Epithelial cell of proximal tubule (primary cell): ENCODE measurements around the gene TMPRSS11D. TPM values are rescaled to one million over a fixed set of nuclear protein-coding genes. Genes with fewer than 3 reads are reported as not detected.

Experiments used
- DNase-seq: peaks from one replicate; pipeline ENCODE4 v3.0.0-alpha.2; 2011; ENCODE audit warnings: low read depth
- H3K4me3 ChIP-seq: 2 replicates; pipeline ENCODE4 v1.5.1; 2011; ENCODE audit warnings: low read depth, mild to moderate bottlenecking, low read length
- CTCF ChIP-seq: conservative IDR thresholded peaks from 2 replicates; pipeline ENCODE4 v1.5.1; 2012; ENCODE audit warnings: low read depth, mild to moderate bottlenecking, low read length
- total RNA-seq: library from RNA; depleted of rRNA; stranded (reverse); fragments of >200 nt; gene quantifications from 2 replicates; pipeline ENCODE4 v1.2.3, GENCODE V29; 2015

Gene TMPRSS11D
- total RNA-seq, 1 donor from 2014 or later, result not detected

- TF ChIP-seq CTCF, result no peak
- no peak overlapping the region for H3K4me3 ChIP-seq
- no peak for DNase-seq
Observed at GRCh38 chr4:67879486-67879885, 4.3 kb downstream of the TMPRSS11D start.

GRCh38 chr4:67877086-67877485 is 6.7 kb downstream of the TMPRSS11D start:
- no peak overlapping the region for H3K4me3 ChIP-seq
- no peak for TF ChIP-seq CTCF
- no peak for DNase-seq

GRCh38 chr4:67874986-67875385 is 8.8 kb downstream of the TMPRSS11D start:
- H3K4me3 ChIP-seq, result no peak overlapping the region
- no peak for TF ChIP-seq CTCF
- DNase-seq, result no peak

DNA sequence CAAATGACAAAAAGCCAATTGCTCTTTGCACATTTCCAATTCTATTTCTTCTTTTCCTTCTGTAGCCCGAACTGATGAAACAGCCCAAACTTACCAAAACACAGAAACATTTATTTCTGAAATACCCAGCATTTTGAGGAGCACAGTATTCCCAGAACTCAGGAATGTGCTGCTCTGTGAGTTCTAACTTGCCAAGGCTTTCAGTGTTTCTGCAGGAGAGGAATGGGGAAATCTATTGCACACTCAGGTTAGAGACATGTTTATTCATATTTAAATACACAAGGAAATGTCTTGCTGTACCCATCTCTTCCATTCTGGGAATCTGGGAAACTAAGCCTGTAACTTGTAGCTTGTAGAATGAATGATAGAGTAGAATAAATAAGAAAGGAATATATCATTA is 10.7 kb downstream of the TMPRSS11D start:
- H3K4me3 ChIP-seq, result no peak overlapping the region
- no peak for DNase-seq
- no peak for TF ChIP-seq CTCF

GRCh38 chr4:67871867-67872266 is 11.9 kb downstream of the TMPRSS11D start:
- H3K4me3 ChIP-seq, result no peak overlapping the region
- TF ChIP-seq CTCF, result peak; percentile 65
- DNase-seq, result peak; percentile 16

DNA sequence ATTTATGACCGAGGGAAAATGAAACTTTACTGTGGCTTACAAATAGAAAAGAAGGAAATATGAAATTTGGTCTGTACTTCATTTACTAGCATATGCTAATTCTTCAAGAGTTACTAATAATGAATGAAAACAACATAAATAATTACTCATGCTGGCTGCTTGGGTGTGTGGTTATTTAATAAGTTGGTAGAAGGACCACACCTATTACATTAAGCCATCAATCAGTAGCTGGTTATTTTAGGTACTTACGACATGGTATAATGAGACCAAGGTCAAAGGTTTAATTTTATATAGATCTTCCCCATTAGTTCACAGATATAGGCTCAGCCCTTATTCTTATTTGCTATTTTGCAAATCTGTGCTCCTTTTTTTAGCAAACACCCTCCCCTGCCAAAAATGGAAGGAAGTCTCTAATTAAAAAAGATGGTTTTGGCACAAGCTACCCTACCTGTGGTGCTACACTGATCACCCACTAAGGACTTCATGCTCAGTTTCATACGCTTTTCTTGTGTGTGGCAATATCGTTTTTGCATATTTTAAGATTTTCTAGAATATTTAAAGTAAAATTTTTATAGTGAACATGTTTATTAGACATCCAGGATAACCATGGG is 14.1 kb downstream of the TMPRSS11D start:
- no peak for DNase-seq
- TF ChIP-seq CTCF, result no peak
- H3K4me3 ChIP-seq, result no peak overlapping the region

GRCh38 chr4:67861513-67861912 is 22.3 kb downstream of the TMPRSS11D start:
- no peak for TF ChIP-seq CTCF
- H3K4me3 ChIP-seq, result no peak overlapping the region
- DNase-seq, result no peak
